Activated B cell treated with CpG ODN at 0.5 μM for 24 hours (primary cell): Measurements from ENCODE around the gene VWA8. TPM values are rescaled to one million over a fixed set of nuclear protein-coding genes. Genes with fewer than 3 reads are reported as not detected.
A peak's percentile ranks its signal among the peaks of the same experiment; 100 is the strongest.

Experiments
- ATAC-seq: fragments of 200-7000 bp; cut with Tn5 transposase; one replicate; pipeline ENCODE4 v1.10.0; 2021; ENCODE audit warnings: low read depth, mild to moderate bottlenecking, moderate library complexity
- CTCF ChIA-PET: fragments of 350-600 bp; sonication (Branson Sonifier 250); formaldehyde crosslinking; loops from one replicate; lab custom pipeline; 2021; ENCODE audit warnings: antibody characterized with exemption; lab: Charles Lee
- POLR2A ChIA-PET: fragments of 350-600 bp; sonication (Branson Sonifier 250); formaldehyde crosslinking; loops from one replicate; lab custom pipeline; 2021; ENCODE audit warnings: antibody characterized with exemption; lab: Charles Lee
- DNase-seq: peaks from one replicate; pipeline ENCODE4 v3.0.0; 2022
- H3K27ac Mint-ChIP-seq: one replicate; pipeline ENCODE4 v1.8.0; 2020; ENCODE audit warnings: mixed read lengths
- H3K27me3 Mint-ChIP-seq: one replicate; pipeline ENCODE4 v1.8.0; 2021; ENCODE audit warnings: mixed read lengths
- H3K36me3 Mint-ChIP-seq: one replicate; pipeline ENCODE4 v1.8.0; 2021; ENCODE audit warnings: low read depth, mixed read lengths
- H3K4me1 Mint-ChIP-seq: one replicate; pipeline ENCODE4 v1.8.0; 2021; ENCODE audit warnings: mixed read lengths
- H3K4me3 Mint-ChIP-seq: one replicate; pipeline ENCODE4 v1.8.0; 2020; ENCODE audit warnings: mild to moderate bottlenecking, mixed read lengths
- H3K9me3 Mint-ChIP-seq: one replicate; pipeline ENCODE4 v1.8.0; 2020; ENCODE audit warnings: mixed read lengths
- CTCF ChIP-seq: fragments of 200-600 bp; IDR thresholded peaks from one replicate; pipeline ENCODE4 v1.8.0; 2022; ENCODE audit warnings: antibody characterized with exemption, mild to moderate bottlenecking
- intact Hi-C: fragments of 100-400 bp; cut with micrococcal nuclease; formaldehyde crosslinking; loops from one replicate; pipeline ENCODE4 v1.15.1; 2024
- total RNA-seq: library from RNA; stranded (reverse); gene quantifications from 2 replicates; pipeline ENCODE4 v1.2.3, GENCODE V29; 2022

Gene VWA8
- total RNA-seq, 1 donor from 2014 or later = 21.7 TPM

DNA sequence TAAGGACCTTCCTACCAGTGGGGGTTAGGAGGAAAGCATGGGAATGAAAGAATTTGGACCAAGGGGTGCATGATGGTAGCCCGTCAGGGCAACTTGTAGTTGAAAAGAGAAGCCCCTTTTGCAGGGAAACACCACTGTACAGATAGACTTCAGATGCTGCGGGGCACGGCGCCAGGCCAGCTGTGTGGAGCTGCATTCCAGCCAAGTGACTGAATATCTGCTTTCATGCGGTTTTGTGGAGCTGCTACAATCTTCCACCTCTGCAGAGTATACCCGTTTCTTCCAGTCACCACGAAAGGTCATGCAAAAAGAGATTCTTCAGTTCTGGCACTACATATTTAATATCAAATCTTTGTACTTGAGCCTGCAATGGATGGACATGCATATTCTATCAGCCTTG is 398.8 kb downstream of the VWA8 start:
- ATAC-seq (no peak), DNase-seq (no peak)
- ChIA-PET CTCF (no interaction called here), POLR2A (no interaction called here)
- no peaks in the 10 kb centered on the region for H3K4me1 Mint-ChIP-seq
- H3K9me3 Mint-ChIP-seq = no peaks in the 10 kb centered on the region
- no peaks in the 10 kb centered on the region for H3K27me3 Mint-ChIP-seq
- intact Hi-C loops = no loop called here
- H3K27ac Mint-ChIP-seq = no peak overlapping the region
- no peak overlapping the region for H3K4me3 Mint-ChIP-seq
- no peaks in the 10 kb centered on the region for H3K36me3 Mint-ChIP-seq
- TF ChIP-seq CTCF = no peak

DNA sequence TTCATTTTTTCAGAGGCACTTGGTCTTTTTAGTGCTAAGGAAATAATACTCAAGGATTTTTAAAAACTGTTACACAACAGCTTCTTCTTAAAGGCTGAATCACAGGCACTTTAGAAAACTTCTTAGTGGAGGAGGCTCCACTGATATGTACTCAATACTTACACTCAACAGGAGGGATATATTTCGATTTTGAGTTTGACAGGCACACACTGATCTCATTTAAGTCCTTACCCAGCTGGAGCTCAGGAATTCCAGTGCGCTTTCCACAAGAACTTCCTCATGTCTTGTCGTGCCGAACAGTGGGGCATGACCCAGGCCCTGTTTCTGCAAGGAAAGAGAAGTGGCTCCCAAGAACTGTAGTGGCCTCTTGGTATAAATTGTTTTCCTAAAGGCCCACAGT is 399.7 kb downstream of the VWA8 start:
- H3K4me3 Mint-ChIP-seq = no peak overlapping the region
- ChIA-PET POLR2A (interaction anchor here (0.6 kb wide), 1 partner anchor 365 kb away, joined by 4 read pairs; no protein-coding TSS in a partner anchor), CTCF (no interaction called here)
- no peak overlapping the region for H3K27ac Mint-ChIP-seq
- intact Hi-C loops = no loop called here
- DNase-seq = no peak
- no peak for TF ChIP-seq CTCF
- H3K9me3 Mint-ChIP-seq = no peaks in the 10 kb centered on the region
- no peaks in the 10 kb centered on the region for H3K36me3 Mint-ChIP-seq
- no peak for ATAC-seq
- H3K4me1 Mint-ChIP-seq = no peaks in the 10 kb centered on the region
- no peaks in the 10 kb centered on the region for H3K27me3 Mint-ChIP-seq

GRCh38 chr13:41558781-41559560 is 401.9 kb downstream of the VWA8 start:
- CTCF ChIA-PET = no interaction called here
- H3K4me1 Mint-ChIP-seq = peaks cover 12% of the 10 kb centered on the region

GRCh38 chr13:41557719-41558118 is 403.2 kb downstream of the VWA8 start:
- ATAC-seq (no peak), DNase-seq (no peak)
- no peak for TF ChIP-seq CTCF
- Mint-ChIP-seq H3K27me3 (no peaks in the 10 kb centered on the region), H3K9me3 (no peaks in the 10 kb centered on the region), H3K4me3 (no peak overlapping the region), H3K36me3 (no peaks in the 10 kb centered on the region), H3K27ac (no peak overlapping the region), H3K4me1 (peaks cover 12% of the 10 kb centered on the region)
- POLR2A ChIA-PET = no interaction called here
- CTCF ChIA-PET = no interaction called here
- intact Hi-C loops = no loop called here

More at GRCh38 chr13:41558781-41559560, 401.9 kb downstream of the VWA8 start:
- no peak overlapping the region for H3K4me3 Mint-ChIP-seq
- ATAC-seq (no peak), DNase-seq (no peak)
- H3K27me3 Mint-ChIP-seq = no peaks in the 10 kb centered on the region
- no peak for TF ChIP-seq CTCF
- POLR2A ChIA-PET = no interaction called here
- H3K9me3 Mint-ChIP-seq = no peaks in the 10 kb centered on the region
- H3K27ac Mint-ChIP-seq = no peak overlapping the region
- no peaks in the 10 kb centered on the region for H3K36me3 Mint-ChIP-seq
- intact Hi-C loops = no loop called here

- peaks cover 12% of the 10 kb centered on the region for H3K4me1 Mint-ChIP-seq
- H3K27ac Mint-ChIP-seq = no peak overlapping the region
- ATAC-seq (peak; percentile 34), DNase-seq (no peak)
- CTCF ChIA-PET = no interaction called here
- H3K36me3 Mint-ChIP-seq = no peaks in the 10 kb centered on the region
- no peak for TF ChIP-seq CTCF
- no peaks in the 10 kb centered on the region for H3K9me3 Mint-ChIP-seq
- H3K4me3 Mint-ChIP-seq = no peak overlapping the region
- H3K27me3 Mint-ChIP-seq = no peaks in the 10 kb centered on the region
- POLR2A ChIA-PET = no interaction called here
- intact Hi-C loops = no loop called here
These were observed 406.1 kb downstream of the VWA8 start for GRCh38 chr13:41554626-41555386.
